ENCODE measurements around the gene CD300A. TPM values are rescaled to one million over a fixed set of nuclear protein-coding genes. Genes with fewer than 3 reads are reported as not detected.

Gene CD300A
- total and polyA plus RNA-seq, 2 donors (not counting 1 experiment from before 2014, with no cell fraction given) = 2.4 to 5.7 TPM

GRCh38 chr17:74454197-74455024 lies 12.0 kb upstream of the CD300A start:
- Histone ChIP-seq H3K4me1 (ENCODE audit: control insufficient read depth in 2 of 2, insufficient read depth in 2 of 2, low read length in 2 of 2) (peaks cover 11 to 18% of the 10 kb centered on the region in 2 donors), H3K79me2 (ENCODE audit: control insufficient read depth, insufficient read depth, low read length) (no peaks in the 10 kb centered on the region), H2AFZ (ENCODE audit: insufficient read depth, low read depth, low read length, poor library complexity, severe bottlenecking) (peak overlapping the region; percentile 71), H3K4me2 (replicated peaks; ENCODE audit: low read depth, low read length, poor library complexity, severe bottlenecking) (peak overlapping the region; percentile 94), H3K4me3 (ENCODE audit: control extremely low read depth in 1 of 5, extremely low read depth in 1 of 5, insufficient read depth in 1 of 5, low read depth in 2 of 5, low read length in 4 of 5) (peak overlapping the region in 3 of 5 experiments; percentile 42 to 60 (median 49)), H4K20me1 (ENCODE audit: control insufficient read depth, insufficient read depth, low read length, poor library complexity, severe bottlenecking) (no peaks in the 10 kb centered on the region), H3K27me3 (replicated peaks in 1 of 4; ENCODE audit: control extremely low read depth in 1 of 4, control insufficient read depth in 3 of 4, insufficient read depth in 4 of 4, low read length in 3 of 4) (peaks cover 0 to 36% (median 9%) of the 10 kb centered on the region in 4 experiments), H3K27ac (ENCODE audit: low read length in 2 of 2) (no peak overlapping the region), H3K9ac (ENCODE audit: low read length) (peak overlapping the region; percentile 60), H3K9me3 (ENCODE audit: control extremely low read depth in 1 of 3, control insufficient read depth in 2 of 3, insufficient read depth in 1 of 3, low read length in 2 of 3) (peaks cover 0 to 8% (median 0%) of the 10 kb centered on the region in 3 donors), H3K36me3 (replicated peaks in 1 of 2; ENCODE audit: control extremely low read depth in 1 of 2, control insufficient read depth in 1 of 2, extremely low read depth in 1 of 2, insufficient read depth in 2 of 2, low read length in 1 of 2) (no peaks in the 10 kb centered on the region)
- Mint-ChIP-seq H3K4me1 (peaks cover 7% of the 10 kb centered on the region), H3K4me3 (peak overlapping the region; percentile 41), H3K9me3 (ENCODE audit: insufficient read depth) (no peaks in the 10 kb centered on the region), H3K27ac (no peak overlapping the region), H3K27me3 (peaks cover 34% of the 10 kb centered on the region)
- WGBS (ENCODE audit: insufficient coverage) = 22% methylated on average over 40 of the region's 40 CpGs
- intact Hi-C loops (cut with micrococcal nuclease) = loop anchor here (2.0 kb wide), 1 partner anchor 78 kb away; no protein-coding TSS in a partner anchor
- DNase-seq (no peak), ATAC-seq (ENCODE audit: low read depth) (peak; percentile 19)
- POLR2A ChIA-PET = interaction anchor here (0.6 to 0.7 kb wide), 4 partner anchors 55 to 955 kb away, joined by 3 read pairs; no protein-coding TSS in a partner anchor
- CTCF ChIA-PET = interaction anchor here (0.6 to 7.2 kb wide), 10 partner anchors 10 to 251 kb away, joined by 3 to 95 read pairs (median 12); partner anchors contain the start of genes GPR142, RPL38 and TTYH2
- TF ChIP-seq EZH2 (IDR thresholded peaks at IDR 0.05; ENCODE audit: borderline replicate concordance, insufficient read depth, low read depth, low read length, poor library complexity, severe bottlenecking) (no peak), CTCF (IDR thresholded peaks at IDR 0.05) (peak; percentile 12)

All from B cell (primary cell).